RCC 7860 (cell line): ENCODE results near the gene NUTM2F.
"Not testable (repeated sequence)": the region's sequence is repeated elsewhere in the genome, so short reads cannot be mapped to it uniquely, and the experiment has no call there.

Experiments used
- DNase-seq: peaks from one replicate; pipeline ENCODE4 v3.0.0-alpha.2; 2015; ENCODE audit warnings: low spot score
- FAIRE-seq: peaks from 2 replicates; lab custom pipeline; 2012; peaks lifted over from hg19 to GRCh38; lab: Jason Lieb, UNC

NUTM2F gene

DNA sequence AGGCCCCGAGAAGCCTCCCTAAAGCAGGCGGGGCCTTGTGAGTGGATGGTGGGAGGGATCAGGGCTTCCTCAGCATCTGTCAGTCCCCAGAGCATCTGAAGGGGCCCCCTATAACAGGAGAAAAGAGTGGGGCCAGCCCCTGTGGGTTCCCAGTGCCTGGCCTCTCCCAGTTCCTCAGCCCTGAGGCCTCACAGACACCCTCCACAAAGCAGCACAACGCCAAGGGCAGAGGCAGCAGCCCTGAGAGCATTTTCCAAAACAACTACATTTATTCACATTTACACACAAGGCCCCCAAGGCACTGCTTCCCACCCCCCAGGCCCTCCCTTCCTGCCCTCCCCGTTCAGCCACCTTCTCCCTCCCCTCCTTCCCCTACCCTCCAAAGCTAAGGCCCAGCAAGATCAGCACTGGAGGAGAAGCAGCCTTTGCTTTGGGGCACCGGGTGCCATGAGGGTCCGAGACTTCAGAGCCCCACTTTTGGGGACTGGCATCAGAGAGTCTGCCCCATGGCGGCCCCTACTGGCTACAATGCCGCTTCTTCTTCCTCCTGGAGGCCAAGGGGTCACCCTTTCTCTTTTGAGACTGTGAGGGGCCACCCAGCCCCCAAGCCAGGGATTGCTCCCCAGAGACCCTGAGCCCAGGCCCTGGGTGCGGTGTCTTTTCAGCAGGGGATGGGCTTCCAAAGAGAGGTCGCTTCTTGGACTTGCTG, 10.3 kb downstream of the NUTM2F start:
- not testable (repeated sequence) for FAIRE-seq, DNase-seq

GRCh38 chr9:94316236-94316635, 12.2 kb downstream of the NUTM2F start:
- not testable (repeated sequence) for FAIRE-seq, DNase-seq

- DNase-seq, FAIRE-seq: not testable (repeated sequence)
Observed at GRCh38 chr9:94315034-94315984, 13.1 kb downstream of the NUTM2F start.

- DNase-seq (no peak), FAIRE-seq (no peak)
Observed at GRCh38 chr9:94303321-94303720, 25.1 kb downstream of the NUTM2F start.

DNA sequence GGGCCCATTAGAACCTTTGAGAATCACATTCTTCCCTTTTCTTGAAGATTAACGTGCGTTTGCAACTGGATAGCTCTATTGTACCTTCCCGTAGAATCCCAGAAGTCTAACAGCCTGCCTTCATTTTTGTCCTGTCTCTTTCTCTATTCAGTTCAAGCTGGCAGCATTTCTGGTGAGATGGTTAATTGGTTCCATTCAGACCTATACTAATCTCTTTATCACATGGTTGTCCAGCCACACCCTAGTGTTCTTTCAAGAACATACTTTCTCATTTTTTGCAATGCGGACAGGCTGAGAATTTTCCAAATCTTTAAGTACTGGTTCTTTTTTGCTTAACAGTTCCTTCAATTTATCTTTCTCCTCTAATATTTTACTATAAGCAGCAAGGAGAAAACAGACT, 26.0 kb downstream of the NUTM2F start:
- DNase-seq: no peak
- no peak for FAIRE-seq

DNA sequence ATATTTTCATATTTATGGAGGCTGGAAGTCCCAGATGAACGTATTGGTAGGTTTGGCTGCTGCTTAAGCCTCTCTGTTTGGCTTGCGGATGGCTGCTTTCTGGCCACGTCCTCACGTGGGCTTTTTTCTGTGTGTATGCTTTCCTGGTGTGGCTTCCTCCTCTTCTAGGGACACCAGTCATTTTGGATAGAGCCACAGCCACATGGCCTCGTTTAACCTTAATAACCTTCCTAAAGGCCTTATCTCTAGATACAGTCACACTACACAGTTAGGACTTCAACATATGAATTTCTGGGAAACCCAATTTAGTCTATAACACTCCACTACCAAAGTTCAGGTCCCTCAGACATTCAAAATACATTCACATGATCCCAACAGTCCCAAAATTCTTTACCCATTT, 26.9 kb downstream of the NUTM2F start:
- DNase-seq: no peak

DNA sequence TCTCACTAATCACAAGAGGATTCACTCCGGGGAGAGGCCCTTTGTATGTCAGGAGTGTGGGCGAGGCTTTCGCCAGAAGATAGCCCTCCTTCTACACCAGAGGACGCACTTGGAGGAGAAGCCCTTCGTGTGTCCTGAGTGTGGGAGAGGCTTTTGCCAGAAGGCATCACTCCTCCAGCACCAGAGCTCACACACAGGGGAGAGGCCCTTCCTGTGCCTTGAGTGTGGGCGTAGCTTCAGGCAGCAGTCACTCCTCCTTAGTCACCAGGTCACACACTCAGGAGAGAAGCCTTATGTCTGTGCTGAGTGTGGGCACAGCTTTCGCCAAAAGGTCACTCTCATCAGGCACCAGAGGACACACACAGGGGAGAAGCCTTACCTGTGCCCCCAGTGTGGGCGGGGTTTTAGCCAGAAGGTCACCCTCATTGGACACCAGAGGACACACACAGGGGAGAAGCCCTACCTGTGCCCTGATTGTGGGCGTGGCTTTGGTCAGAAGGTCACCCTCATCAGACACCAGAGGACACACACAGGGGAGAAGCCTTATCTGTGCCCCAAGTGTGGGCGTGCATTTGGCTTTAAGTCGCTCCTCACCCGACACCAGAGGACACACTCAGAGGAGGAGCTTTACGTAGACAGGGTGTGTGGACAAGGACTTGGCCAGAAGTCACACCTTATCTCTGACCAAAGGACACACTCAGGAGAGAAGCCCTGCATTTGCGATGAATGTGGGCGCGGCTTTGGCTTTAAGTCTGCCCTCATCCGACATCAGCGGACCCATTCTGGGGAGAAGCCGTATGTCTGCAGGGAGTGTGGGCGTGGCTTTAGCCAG, 27.8 kb downstream of the NUTM2F start:
- DNase-seq (no peak), FAIRE-seq (no peak)

More for the DNA sequence above, 26.9 kb downstream of the NUTM2F start:
- no peak for FAIRE-seq

GRCh38 chr9:94298949-94299599, 29.4 kb downstream of the NUTM2F start:
- FAIRE-seq: no peak

DNA sequence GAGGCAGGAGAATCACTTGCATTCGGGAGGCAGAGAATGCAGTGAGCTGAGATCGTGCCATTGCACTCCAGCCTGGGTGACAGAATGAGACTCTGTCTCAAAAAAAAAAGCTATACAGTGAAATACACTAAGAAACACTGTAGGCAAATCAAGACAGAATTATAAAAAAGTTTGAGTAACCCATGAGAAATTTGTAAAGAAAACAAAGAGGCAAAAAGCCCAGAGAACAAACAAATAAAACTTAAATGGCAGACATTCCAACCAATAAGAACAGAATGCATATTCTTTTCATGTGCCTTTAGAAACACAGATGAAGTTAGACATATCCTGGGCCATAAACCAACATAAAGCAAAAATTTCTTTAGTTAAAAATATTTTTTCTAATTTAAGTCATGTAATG, 38.8 kb downstream of the NUTM2F start:
- DNase-seq (no peak), FAIRE-seq (no peak)

More at GRCh38 chr9:94298949-94299599, 29.4 kb downstream of the NUTM2F start:
- no peak for DNase-seq

- no peak for DNase-seq
- FAIRE-seq: no peak
Observed at GRCh38 chr9:94287877-94288513, 40.4 kb downstream of the NUTM2F start.

DNA sequence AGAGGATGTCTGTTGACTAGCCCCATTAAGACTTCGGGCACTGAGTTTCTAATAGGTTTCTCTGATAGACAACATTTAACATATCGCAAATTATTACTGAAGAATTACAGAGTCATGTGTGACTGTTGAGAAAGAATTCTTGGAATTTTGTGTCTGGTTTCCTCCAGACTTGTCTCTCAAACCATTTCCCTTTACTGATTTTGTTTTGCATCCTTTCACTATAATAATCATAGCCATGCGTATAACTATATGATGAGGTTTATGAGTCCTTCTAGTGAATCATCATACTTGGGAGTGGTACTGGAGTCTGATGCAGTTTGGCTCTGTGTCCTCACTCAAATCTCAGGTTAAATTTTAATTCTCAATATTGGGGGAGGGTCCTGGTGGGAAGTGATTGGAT, 42.3 kb downstream of the NUTM2F start:
- no peak for FAIRE-seq
- DNase-seq: no peak

DNA sequence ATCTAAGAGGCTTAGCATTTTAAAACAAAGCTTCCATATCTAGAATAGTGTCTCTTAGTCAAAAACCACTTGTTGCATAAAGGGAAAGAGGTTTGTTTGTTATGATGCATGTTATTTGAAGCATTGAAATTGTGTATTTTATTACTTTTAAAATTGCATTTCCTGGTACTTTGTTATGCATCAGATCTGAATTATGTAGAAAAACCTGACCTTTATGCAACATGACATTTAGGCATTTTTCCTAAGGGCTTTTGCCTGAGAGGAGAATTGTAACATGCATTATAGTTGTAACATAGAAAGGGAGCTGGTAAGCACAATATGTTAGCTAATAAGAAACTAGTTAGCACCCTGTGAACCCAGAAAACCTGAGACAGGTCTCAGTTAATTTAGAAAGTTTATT, 47.3 kb downstream of the NUTM2F start:
- FAIRE-seq (no peak), DNase-seq (no peak)

GRCh38 chr9:94280409-94280989, 47.9 kb downstream of the NUTM2F start:
- no peak for FAIRE-seq
- no peak for DNase-seq

DNA sequence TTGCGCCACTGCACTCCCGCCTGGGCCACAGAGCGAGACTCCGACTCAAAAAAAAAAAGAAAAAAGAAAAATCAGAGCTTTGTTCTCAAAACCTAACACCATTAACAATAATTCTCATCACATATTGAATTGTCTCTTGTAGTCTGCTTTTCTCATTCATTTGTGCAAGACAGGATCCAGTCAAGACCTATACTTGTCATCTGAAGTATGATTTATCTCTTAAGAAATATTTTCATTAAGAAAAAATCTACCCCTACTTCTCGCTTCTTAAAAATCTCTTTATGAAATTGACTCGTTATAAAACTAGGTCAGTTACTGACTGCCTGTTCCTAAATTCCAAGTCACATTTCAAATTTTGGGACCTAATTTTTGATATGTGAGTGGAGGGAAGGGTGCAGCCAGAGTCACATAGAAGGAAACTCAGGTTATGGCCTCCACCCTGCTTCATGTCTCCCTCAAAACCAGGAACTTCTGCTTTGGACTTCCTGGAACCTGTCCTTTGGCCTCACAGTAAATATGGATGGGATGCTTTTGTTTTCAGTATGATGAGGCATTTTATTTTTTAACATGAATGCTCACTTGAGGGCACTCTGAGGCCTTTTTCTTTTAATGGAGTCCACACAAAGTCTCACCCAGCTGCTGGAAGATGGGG, 50.4 kb downstream of the NUTM2F start:
- FAIRE-seq (no peak), DNase-seq (no peak)

GRCh38 chr9:94277029-94277428, 51.4 kb downstream of the NUTM2F start:
- not testable (repeated sequence) for DNase-seq, FAIRE-seq

DNA sequence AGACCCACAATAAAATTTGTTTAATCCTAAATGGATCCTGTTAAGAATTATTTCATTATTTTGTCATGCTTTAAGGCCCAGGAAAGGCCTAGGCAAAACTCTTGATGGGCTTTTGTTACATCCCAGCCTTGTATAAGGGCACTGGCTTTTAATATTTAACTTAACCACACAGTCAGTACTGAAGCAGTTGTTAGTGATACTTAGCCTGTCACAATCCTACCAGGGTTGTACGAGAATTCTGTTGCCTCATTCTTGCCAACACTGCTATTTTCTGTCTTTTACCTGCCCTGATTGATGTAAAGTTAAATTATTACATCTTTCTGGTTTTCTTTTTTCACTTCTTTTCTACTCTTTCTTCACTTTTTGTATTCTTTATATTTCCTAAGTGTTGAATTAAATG, 58.4 kb downstream of the NUTM2F start:
- FAIRE-seq (no peak), DNase-seq (peak; percentile 54)

DNA sequence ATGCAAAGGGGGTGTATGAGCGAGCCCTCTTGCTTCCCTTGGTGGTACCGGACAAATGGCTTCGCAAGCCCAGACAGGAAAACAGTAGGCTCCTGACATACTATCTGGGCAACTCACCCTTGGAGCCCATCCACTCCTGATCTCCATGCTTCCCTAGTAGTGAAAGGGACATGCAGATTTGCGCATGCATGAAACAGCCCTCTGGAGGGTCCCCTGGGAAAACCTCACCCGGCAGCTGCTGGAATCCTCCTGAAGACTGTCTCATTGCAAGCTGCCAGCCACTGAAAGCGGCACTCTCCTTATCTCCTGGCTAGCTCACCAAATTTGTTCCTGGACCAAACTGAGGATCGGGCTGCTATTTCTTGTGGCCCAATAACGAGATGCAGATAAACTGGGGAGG, 59.2 kb downstream of the NUTM2F start:
- DNase-seq (no peak), FAIRE-seq (no peak)
